Stimulated activated effector memory CD8-positive, alpha-beta T cell treated with anti-CD3 and anti-CD28 coated beads, Interleukin-12 subunit alpha, Interleukin-12 subunit beta, amount 100 ng/mL, for 72 hours (primary cell): ENCODE measurements around the gene ADAT1.
"Not testable (repeated sequence)": the region's sequence is repeated elsewhere in the genome, so short reads cannot be mapped to it uniquely, and the experiment has no call there.

Experiments
- ATAC-seq: fragments of 150-1000 bp; cut with Tn5 transposase; 2 replicates; pipeline ENCODE4 v1.10.0; 2021
- DNase-seq, 2 donors: peaks; one replicate each; pipeline ENCODE4 v3.0.0; 2021 to 2022; ENCODE audit warnings: low spot score in 2 of 2
- H3K27ac Mint-ChIP-seq: one replicate; pipeline ENCODE4 v1.8.0; 2022; ENCODE audit warnings: mild to moderate bottlenecking, mixed read lengths
- H3K36me3 Mint-ChIP-seq: one replicate; pipeline ENCODE4 v1.8.0; 2022; ENCODE audit warnings: mild to moderate bottlenecking, mixed read lengths
- H3K4me1 Mint-ChIP-seq: one replicate; pipeline ENCODE4 v1.8.0; 2022; ENCODE audit warnings: mixed read lengths
- H3K4me3 Mint-ChIP-seq: one replicate; pipeline ENCODE4 v1.8.0; 2022; ENCODE audit warnings: mild to moderate bottlenecking, mixed read lengths
- H3K9me3 Mint-ChIP-seq: one replicate; pipeline ENCODE4 v1.8.0; 2022; ENCODE audit warnings: mixed read lengths

Gene ADAT1

GRCh38 chr16:75593825-75594820 lies 29.0 kb downstream of the ADAT1 start:
- H3K9me3 Mint-ChIP-seq = no peaks in the 10 kb centered on the region
- peak; percentile 93 for ATAC-seq
- H3K36me3 Mint-ChIP-seq = peaks cover 44% of the 10 kb centered on the region
- no peak overlapping the region for H3K4me3 Mint-ChIP-seq
- peaks cover 14% of the 10 kb centered on the region for H3K4me1 Mint-ChIP-seq
- H3K27ac Mint-ChIP-seq = peak overlapping the region; percentile 74
- no peak for DNase-seq

GRCh38 chr16:75593308-75593707 lies 29.8 kb downstream of the ADAT1 start:
- peaks cover 41% of the 10 kb centered on the region for H3K36me3 Mint-ChIP-seq
- H3K4me1 Mint-ChIP-seq = peaks cover 14% of the 10 kb centered on the region
- ATAC-seq (no peak), DNase-seq (no peak)
- no peaks in the 10 kb centered on the region for H3K9me3 Mint-ChIP-seq
- peak overlapping the region; percentile 74 for H3K27ac Mint-ChIP-seq
- no peak overlapping the region for H3K4me3 Mint-ChIP-seq

GRCh38 chr16:75591927-75592326 lies 31.2 kb downstream of the ADAT1 start:
- not testable (repeated sequence) for ATAC-seq, DNase-seq, H3K9me3 Mint-ChIP-seq, H3K4me3 Mint-ChIP-seq, H3K27ac Mint-ChIP-seq
- Mint-ChIP-seq H3K36me3 (peaks cover 28% of the 10 kb centered on the region), H3K4me1 (peaks cover 14% of the 10 kb centered on the region)

- Mint-ChIP-seq H3K4me3 (no peak overlapping the region), H3K9me3 (no peaks in the 10 kb centered on the region), H3K36me3 (peaks cover 22% of the 10 kb centered on the region), H3K27ac (no peak overlapping the region), H3K4me1 (peaks cover 14% of the 10 kb centered on the region)
- ATAC-seq (no peak), DNase-seq (no peak)
These were observed 31.9 kb downstream of the ADAT1 start for GRCh38 chr16:75590920-75591843.

- H3K27ac Mint-ChIP-seq = no peak overlapping the region
- H3K9me3 Mint-ChIP-seq = no peaks in the 10 kb centered on the region
- ATAC-seq (no peak), DNase-seq (no peak)
- H3K36me3 Mint-ChIP-seq = peaks cover 6% of the 10 kb centered on the region
- H3K4me1 Mint-ChIP-seq = peaks cover 23% of the 10 kb centered on the region
- no peak overlapping the region for H3K4me3 Mint-ChIP-seq
These were observed 33.8 kb downstream of the ADAT1 start for GRCh38 chr16:75589306-75589705.

- Mint-ChIP-seq H3K9me3 (no peaks in the 10 kb centered on the region), H3K4me3 (no peak overlapping the region), H3K27ac (no peak overlapping the region), H3K36me3 (peaks cover 6% of the 10 kb centered on the region), H3K4me1 (peaks cover 21% of the 10 kb centered on the region)
- DNase-seq (no peak), ATAC-seq (no peak)
These were observed 34.4 kb downstream of the ADAT1 start for GRCh38 chr16:75588716-75589115.

- Mint-ChIP-seq H3K4me1 (peaks cover 18% of the 10 kb centered on the region), H3K36me3 (peaks cover 29% of the 10 kb centered on the region), H3K4me3 (no peak overlapping the region), H3K9me3 (no peaks in the 10 kb centered on the region), H3K27ac (peak overlapping the region; percentile 61)
- no peak for DNase-seq
- ATAC-seq = no peak
These were observed 39.0 kb downstream of the ADAT1 start for GRCh38 chr16:75584108-75584507.

- Mint-ChIP-seq H3K4me1 (peaks cover 16% of the 10 kb centered on the region), H3K27ac (peak overlapping the region; percentile 33), H3K9me3 (no peaks in the 10 kb centered on the region), H3K36me3 (peaks cover 62% of the 10 kb centered on the region), H3K4me3 (no peak overlapping the region)
- DNase-seq = no peak
- no peak for ATAC-seq
These were observed 43.7 kb downstream of the ADAT1 start for GRCh38 chr16:75579281-75579834.

- H3K4me1 Mint-ChIP-seq = peaks cover 12% of the 10 kb centered on the region
- DNase-seq = no peak
- no peaks in the 10 kb centered on the region for H3K9me3 Mint-ChIP-seq
- ATAC-seq = no peak
- H3K36me3 Mint-ChIP-seq = peaks cover 68% of the 10 kb centered on the region
- H3K27ac Mint-ChIP-seq = peak overlapping the region; percentile 33
- H3K4me3 Mint-ChIP-seq = no peak overlapping the region
These were observed 44.4 kb downstream of the ADAT1 start for GRCh38 chr16:75578725-75579124.

- no peak for ATAC-seq
These were observed 44.9 kb downstream of the ADAT1 start for GRCh38 chr16:75578212-75578611.

GRCh38 chr16:75576384-75576811 lies 46.7 kb downstream of the ADAT1 start:
- Mint-ChIP-seq H3K27ac (peak overlapping the region; percentile 80), H3K9me3 (no peaks in the 10 kb centered on the region), H3K4me3 (no peak overlapping the region), H3K36me3 (peaks cover 87% of the 10 kb centered on the region), H3K4me1 (peaks cover 23% of the 10 kb centered on the region)
- DNase-seq (no peak), ATAC-seq (peak; percentile 55)

More at GRCh38 chr16:75578212-75578611, 44.9 kb downstream of the ADAT1 start:
- Mint-ChIP-seq H3K9me3 (no peaks in the 10 kb centered on the region), H3K36me3 (peaks cover 73% of the 10 kb centered on the region), H3K27ac (peak overlapping the region; percentile 33), H3K4me1 (peaks cover 15% of the 10 kb centered on the region), H3K4me3 (no peak overlapping the region)
- no peak for DNase-seq

GRCh38 chr16:75575958-75576357 lies 47.1 kb downstream of the ADAT1 start:
- no peak overlapping the region for H3K4me3 Mint-ChIP-seq
- no peaks in the 10 kb centered on the region for H3K9me3 Mint-ChIP-seq
- peak overlapping the region; percentile 80 for H3K27ac Mint-ChIP-seq
- no peak for ATAC-seq
- no peak for DNase-seq
- H3K36me3 Mint-ChIP-seq = peaks cover 87% of the 10 kb centered on the region
- peaks cover 23% of the 10 kb centered on the region for H3K4me1 Mint-ChIP-seq

- H3K4me3 Mint-ChIP-seq = no peak overlapping the region
- H3K4me1 Mint-ChIP-seq = peaks cover 31% of the 10 kb centered on the region
- no peaks in the 10 kb centered on the region for H3K9me3 Mint-ChIP-seq
- peak overlapping the region; percentile 83 for H3K27ac Mint-ChIP-seq
- peaks cover 90% of the 10 kb centered on the region for H3K36me3 Mint-ChIP-seq
- DNase-seq (no peak), ATAC-seq (no peak)
These were observed 49.1 kb downstream of the ADAT1 start for GRCh38 chr16:75573955-75574354.

GRCh38 chr16:75572864-75573542 lies 50.1 kb downstream of the ADAT1 start:
- Mint-ChIP-seq H3K36me3 (peaks cover 89% of the 10 kb centered on the region), H3K9me3 (no peaks in the 10 kb centered on the region), H3K4me3 (no peak overlapping the region), H3K27ac (no peak overlapping the region), H3K4me1 (peaks cover 29% of the 10 kb centered on the region)
- ATAC-seq (no peak), DNase-seq (no peak)
